HepG2 (cell line): ENCODE measurements around the gene RPTOR. TPM values are rescaled to one million over a fixed set of nuclear protein-coding genes. Genes with fewer than 3 reads are reported as not detected.

ENCODE experiments used
- ATAC-seq: fragments of 200-7000 bp; cut with Tn5 transposase; 3 replicates; pipeline ENCODE4 v1.9.1; 2020; ENCODE audit warnings: mild to moderate bottlenecking, moderate library complexity
- BruUV-seq: library from RNA; stranded (reverse); fragments of 400-500 nt; replicated peaks from 2 replicates; lab custom pipeline; 2021; lab: Mats Ljungman, UMichigan
- CTCF ChIA-PET: fragments of 300-600 bp; formaldehyde crosslinking; extraction: SDS; loops from one replicate; lab custom pipeline; 2021; ENCODE audit warnings: low total read pairs, inconsistent platforms, low intra/inter-chr PET ratio; lab: Yijun Ruan, JAX
- POLR2A ChIA-PET: fragments of 350-600 bp; sonication (Branson Sonifier 250); formaldehyde crosslinking; loops from one replicate; lab custom pipeline; 2020; ENCODE audit warnings: antibody characterized with exemption, inconsistent platforms; lab: Yijun Ruan, JAX
- DNase-seq: peaks from one replicate; pipeline ENCODE4 v3.0.0-alpha.2; 2015; ENCODE audit warnings: low spot score
- FAIRE-seq: peaks from 3 replicates; lab custom pipeline; 2011; peaks lifted over from hg19 to GRCh38; lab: Jason Lieb, UNC
- H2AFZ ChIP-seq: one replicate; pipeline ENCODE4 v1.6.1; 2011; ENCODE audit warnings: low read length, inconsistent platforms
- H3K27ac ChIP-seq: fragments of 300-600 bp; 3 replicates; pipeline ENCODE4 v1.8.0; 2011; ENCODE audit warnings: mixed run types, mild to moderate bottlenecking, mixed read lengths, low read length, inconsistent platforms; ENCODE audit not compliant: insufficient read depth; ENCODE audit errors: extremely low read length
- H3K27me3 ChIP-seq, 2 experiments: fragments of 200-600 bp in 1 of 2; 2 replicates in 1 of 2; 3 replicates in 1 of 2; pipeline versions ENCODE4 v1.6.0 to v1.8.0; 2011; ENCODE audit warnings: low read length in 2 of 2, mild to moderate bottlenecking in 2 of 2, moderate library complexity in 2 of 2, inconsistent platforms in 1 of 2; ENCODE audit not compliant: insufficient read depth in 2 of 2, control insufficient read depth in 1 of 2
- H3K36me3 ChIP-seq, 2 experiments: fragments of 200-600 bp in 1 of 2; replicated peaks in 1 of 2; 2 replicates in 1 of 2; 3 replicates in 1 of 2; pipeline versions ENCODE4 v1.5.1 to v1.8.0; 2011; ENCODE audit warnings: low read length in 2 of 2, inconsistent platforms in 1 of 2; ENCODE audit not compliant: insufficient read depth in 2 of 2, control insufficient read depth in 1 of 2
- H3K4me1 ChIP-seq: 2 replicates; pipeline ENCODE4 v1.5.1; 2012; ENCODE audit warnings: low read length, inconsistent platforms; ENCODE audit not compliant: insufficient read depth
- H3K4me2 ChIP-seq: 2 replicates; pipeline ENCODE4 v1.6.0; 2011; ENCODE audit warnings: low read depth, low read length, inconsistent platforms
- H3K4me3 ChIP-seq, 3 experiments: fragments of 200-600 bp in 1 of 3; sonication (generic), shearing (Covaris generic) in 1 of 3; replicated peaks in 1 of 3; 2 replicates each; pipeline ENCODE4 v1.5.1; 2011 to 2016; ENCODE audit warnings: low read length in 3 of 3, inconsistent platforms in 2 of 3, low read depth in 2 of 3, mild to moderate bottlenecking in 2 of 3, control low read depth in 1 of 3, mixed read lengths in 1 of 3; ENCODE audit not compliant: insufficient read depth in 1 of 3
- H3K79me2 ChIP-seq: one replicate; pipeline ENCODE4 v1.6.1; 2011; ENCODE audit warnings: low read length, inconsistent platforms; ENCODE audit not compliant: insufficient read depth
- H3K9ac ChIP-seq: 2 replicates; pipeline ENCODE4 v1.6.0; 2011; ENCODE audit warnings: mild to moderate bottlenecking, low read depth, low read length, inconsistent platforms; ENCODE audit not compliant: insufficient read depth
- H3K9me3 ChIP-seq: 2 replicates; pipeline ENCODE4 v1.5.1; 2012; ENCODE audit warnings: mild to moderate bottlenecking, low read length
- H4K20me1 ChIP-seq: 2 replicates; pipeline ENCODE4 v1.6.0; 2011; ENCODE audit warnings: inconsistent platforms, mild to moderate bottlenecking, low read length, moderate library complexity; ENCODE audit not compliant: insufficient read depth
- HIVEP1 ChIP-seq: sonication (generic); formaldehyde crosslinking; IDR thresholded peaks from 2 replicates; pipeline ENCODE4 v1.4.0; 2020; ENCODE audit warnings: mild to moderate bottlenecking, missing genetic modification reagents
- KAT2B ChIP-seq: fragments of 150-350 bp; IDR thresholded peaks from 2 replicates; pipeline ENCODE4 v1.6.1; 2014; ENCODE audit warnings: low read depth, low read length, borderline replicate concordance
- MED1 ChIP-seq: sonication (generic); formaldehyde crosslinking; IDR thresholded peaks from 2 replicates; pipeline ENCODE4 v1.4.0; 2020; ENCODE audit warnings: missing genetic modification reagents
- MEF2D ChIP-seq: sonication (generic); formaldehyde crosslinking; IDR thresholded peaks from 2 replicates; pipeline ENCODE4 v1.5.1; 2020; ENCODE audit warnings: mild to moderate bottlenecking, missing genetic modification reagents
- MTF2 ChIP-seq: sonication (generic); formaldehyde crosslinking; IDR thresholded peaks from 2 replicates; pipeline ENCODE4 v1.5.0; 2020; ENCODE audit warnings: missing genetic modification reagents, borderline replicate concordance
- PLSCR1 ChIP-seq: sonication (generic); formaldehyde crosslinking; IDR thresholded peaks from 2 replicates; pipeline ENCODE4 v1.5.0; 2020; ENCODE audit warnings: missing genetic modification reagents, mild to moderate bottlenecking, borderline replicate concordance
- TOE1 ChIP-seq: sonication (generic); formaldehyde crosslinking; IDR thresholded peaks from 2 replicates; pipeline ENCODE4 v1.4.0; 2020; ENCODE audit warnings: mild to moderate bottlenecking, missing genetic modification reagents
- ZNF317 ChIP-seq: sonication (generic); formaldehyde crosslinking; IDR thresholded peaks from 2 replicates; pipeline ENCODE4 v1.5.0; 2020; ENCODE audit warnings: mild to moderate bottlenecking, missing genetic modification reagents
- ZNF670 ChIP-seq: sonication (generic); formaldehyde crosslinking; IDR thresholded peaks from 2 replicates; pipeline ENCODE4 v1.8.0; 2022; ENCODE audit warnings: mild to moderate bottlenecking, missing genetic modification reagents, borderline replicate concordance
- ZNF7 ChIP-seq: IDR thresholded peaks from 2 replicates; pipeline ENCODE4 v1.6.1; 2016; ENCODE audit warnings: missing biosample characterization, missing genetic modification reagents
- ZNF770 ChIP-seq: sonication (generic); formaldehyde crosslinking; IDR thresholded peaks from 2 replicates; pipeline ENCODE4 v1.5.0; 2020; ENCODE audit warnings: mild to moderate bottlenecking, missing genetic modification reagents
- WGBS: methylation state at CpG from one replicate; pipeline ENCODE4 v1.1.6; 2017; ENCODE audit warnings: low lambda C conversion rate; 5-methylcytosine and 5-hydroxymethylcytosine counted together
- in situ Hi-C: cut with HindIII; loops from 2 replicates; pipeline ENCODE4 v1.10.0; 2017; ENCODE audit warnings: low pct_unique_long_range_greater_than_20kb; ENCODE audit not compliant: extremely low pct_ligation_motif_present
- intact Hi-C: fragments of 100-400 bp; cut with micrococcal nuclease; formaldehyde crosslinking; loops from one replicate; pipeline ENCODE4 v1.10.0; 2022; ENCODE audit not compliant: unreplicated experiment
- polyA plus RNA-seq, 8 experiments: library from polyadenylated mRNA; depleted of rRNA in 3 of 8; stranded (reverse) in 7 of 8; unstranded in 1 of 8; fragments of >200 nt; fragmentation: Illumina TruSeq in 4 of 8; extraction: Trizol in 4 of 8; gene quantifications; 2 replicates each; pipeline versions ENCODE4 v1.2.1 to v1.2.3, GENCODE V29; 2011 to 2016; ENCODE audit warnings: low read depth in 4 of 8, missing spikeins in 1 of 8, mixed read lengths in 1 of 8; ENCODE audit not compliant: insufficient read depth in 1 of 8
- total RNA-seq, 5 experiments: library from RNA; depleted of rRNA; stranded (reverse); fragments of >200 nt; fragmentation: Illumina TruSeq; extraction: Trizol; gene quantifications; 2 replicates each; pipeline ENCODE4 v1.2.3, GENCODE V29; 2016; ENCODE audit warnings: low read depth in 1 of 5

RPTOR gene
- total and polyA plus RNA-seq, 2 of the 13 experiments (the other 11 are each of a cell fraction or from before 2014, with no cell fraction given) = 6.6 to 25.3 TPM

GRCh38 chr17:80518392-80518791 lies 26.2 kb upstream of the RPTOR start:
- no peak overlapping the region for H2AFZ ChIP-seq
- H3K4me2 ChIP-seq = no peak overlapping the region
- in situ Hi-C loops = no loop called here
- no peak overlapping the region for H3K27ac ChIP-seq
- ChIA-PET CTCF (no interaction called here), POLR2A (no interaction called here)
- intact Hi-C loops = no loop called here
- no peaks in the 10 kb centered on the region for H3K4me1 ChIP-seq
- no peak for DNase-seq
- no peaks in the 10 kb centered on the region for H4K20me1 ChIP-seq
- no peaks in the 10 kb centered on the region for H3K36me3 ChIP-seq
- FAIRE-seq = no peak
- no peak overlapping the region for H3K9ac ChIP-seq
- H3K79me2 ChIP-seq = no peaks in the 10 kb centered on the region
- no peaks in the 10 kb centered on the region for H3K9me3 ChIP-seq
- BruUV-seq = no TSS peak
- H3K27me3 ChIP-seq = peaks cover 6 to 52% of the 10 kb centered on the region in 2 experiments
- 0% methylated on average over 1 of the region's 1 CpG for WGBS
- TF ChIP-seq HIVEP1 (CRISPR knock-in tag) (no peak), MEF2D (CRISPR knock-in tag) (no peak), KAT2B (no peak), ZNF7 (CRISPR knock-in tag) (no peak)
- TF ChIP-seq, all 625 proteins: peak for 0
- H3K4me3 ChIP-seq = no peak overlapping the region
- ATAC-seq = no peak

- CTCF ChIA-PET = no interaction called here
- FAIRE-seq = no peak
- in situ Hi-C loops = no loop called here
- TF ChIP-seq MED1 (no peak), ZNF670 (CRISPR knock-in tag) (no peak), MTF2 (CRISPR knock-in tag) (no peak), TOE1 (CRISPR knock-in tag) (no peak), ZNF770 (no peak), ZNF317 (CRISPR knock-in tag) (no peak), PLSCR1 (no peak)
Observed at GRCh38 chr17:80519091-80519781, 25.4 kb upstream of the RPTOR start.

More at GRCh38 chr17:80519091-80519781, 25.4 kb upstream of the RPTOR start:
- H3K9ac ChIP-seq = no peak overlapping the region
- H2AFZ ChIP-seq = no peak overlapping the region
- POLR2A ChIA-PET = no interaction called here
- 21% methylated on average over 7 of the region's 7 CpGs for WGBS
- H3K4me2 ChIP-seq = no peak overlapping the region
- no peak; the same call in 2 of the 3 replicates for ATAC-seq
- H3K36me3 ChIP-seq = no peaks in the 10 kb centered on the region
- H3K4me3 ChIP-seq = no peak overlapping the region
- no peaks in the 10 kb centered on the region for H3K4me1 ChIP-seq
- DNase-seq = no peak
- no TSS peak for BruUV-seq
- H3K27me3 ChIP-seq = peaks cover 8 to 50% of the 10 kb centered on the region in 2 experiments
- no peaks in the 10 kb centered on the region for H3K9me3 ChIP-seq
- H3K79me2 ChIP-seq = no peaks in the 10 kb centered on the region
- H3K27ac ChIP-seq = no peak overlapping the region
- intact Hi-C loops = no loop called here
- H4K20me1 ChIP-seq = no peaks in the 10 kb centered on the region
